OCI-LY7 (cell line): ENCODE results near the gene RBM4. TPM values are rescaled to one million over a fixed set of nuclear protein-coding genes. Genes with fewer than 3 reads are reported as not detected.

Experiments used
- BruUV-seq: library from RNA; stranded (reverse); fragments of 400-500 nt; replicated peaks from 2 replicates; lab custom pipeline; 2021; lab: Mats Ljungman, UMichigan
- CTCF ChIA-PET: fragments of 300-600 bp; sonication (Branson Sonifier 250); formaldehyde crosslinking; loops from one replicate; lab custom pipeline; 2022; ENCODE audit warnings: antibody characterized with exemption; ENCODE audit not compliant: unreplicated experiment; lab: Charles Lee
- POLR2A ChIA-PET: fragments of 300-600 bp; sonication (Branson Sonifier 250); formaldehyde crosslinking; loops from one replicate; lab custom pipeline; 2022; ENCODE audit warnings: antibody characterized with exemption; lab: Charles Lee
- DNase-seq: peaks from one replicate; pipeline ENCODE4 v3.0.0-alpha.2; 2015; ENCODE audit warnings: low spot score
- H2AFZ ChIP-seq: fragments of 200-600 bp; sonication (generic), shearing (Covaris generic); 2 replicates; pipeline ENCODE4 v1.6.1; 2014; ENCODE audit warnings: mild to moderate bottlenecking, antibody characterized with exemption, low read length, moderate library complexity
- H3K27ac ChIP-seq: fragments of 200-600 bp; sonication (generic); 2 replicates; pipeline ENCODE4 v1.5.1; 2014; ENCODE audit warnings: mixed run types, low read depth, mild to moderate bottlenecking, moderate library complexity, low read length, inconsistent platforms; ENCODE audit not compliant: poor library complexity, severe bottlenecking
- H3K36me3 ChIP-seq: fragments of 200-600 bp; sonication (generic); 2 replicates; pipeline ENCODE4 v1.6.1; 2014; ENCODE audit warnings: mild to moderate bottlenecking, antibody characterized with exemption, low read length, moderate library complexity, mixed read lengths; ENCODE audit not compliant: insufficient read depth
- H3K4me1 ChIP-seq: fragments of 200-600 bp; sonication (generic); 2 replicates; pipeline ENCODE4 v1.5.1; 2014; ENCODE audit warnings: mild to moderate bottlenecking, low read length; ENCODE audit not compliant: insufficient read depth, poor library complexity, severe bottlenecking
- H3K4me2 ChIP-seq: fragments of 200-600 bp; sonication (generic); 2 replicates; pipeline ENCODE4 v1.6.1; 2014; ENCODE audit warnings: mild to moderate bottlenecking, low read length
- H3K4me3 ChIP-seq: fragments of 200-600 bp; sonication (generic); 2 replicates; pipeline ENCODE4 v1.5.1; 2014; ENCODE audit warnings: mild to moderate bottlenecking, low read depth, low read length; ENCODE audit not compliant: poor library complexity, severe bottlenecking
- H3K79me2 ChIP-seq: fragments of 200-600 bp; sonication (generic); 2 replicates; pipeline ENCODE4 v1.6.1; 2016; ENCODE audit warnings: low read depth, mild to moderate bottlenecking, low read length, moderate library complexity, mixed read lengths; ENCODE audit not compliant: insufficient read depth
- H3K9me2 ChIP-seq: fragments of 200-600 bp; sonication (generic); 2 replicates; pipeline ENCODE4 v1.6.1; 2016; ENCODE audit warnings: mild to moderate bottlenecking, low read length, mixed read lengths; ENCODE audit not compliant: insufficient read depth
- H3K9me3 ChIP-seq: fragments of 200-600 bp; sonication (generic); 2 replicates; pipeline ENCODE4 v1.6.1; 2014; ENCODE audit warnings: mild to moderate bottlenecking, mixed run types, low read length, mixed read lengths
- H4K20me1 ChIP-seq: fragments of 200-600 bp; sonication (generic); 2 replicates; pipeline ENCODE4 v1.6.1; 2014; ENCODE audit warnings: mild to moderate bottlenecking, antibody characterized with exemption, low read length, moderate library complexity, mixed read lengths; ENCODE audit not compliant: insufficient read depth
- CTCF ChIP-seq: fragments of 200-600 bp; sonication (generic); conservative IDR thresholded peaks from 2 replicates; pipeline ENCODE4 v1.5.1; 2014; ENCODE audit warnings: mild to moderate bottlenecking, antibody characterized with exemption, low read length, moderate library complexity, mixed read lengths
- EZH2phosphoT487 ChIP-seq: fragments of 200-600 bp; sonication (generic); IDR thresholded peaks from 2 replicates; pipeline ENCODE4 v1.6.1; 2018; ENCODE audit warnings: low read depth, borderline replicate concordance, mild to moderate bottlenecking, mixed run types, antibody characterized with exemption, low read length, moderate library complexity, mixed read lengths
- intact Hi-C: fragments of 100-400 bp; cut with micrococcal nuclease; formaldehyde crosslinking; loops from one replicate; pipeline ENCODE4 v1.10.0; 2022; ENCODE audit not compliant: unreplicated experiment
- total RNA-seq, 2 experiments: library from RNA; depleted of rRNA in 1 of 2; stranded (reverse); fragments of >200 nt in 1 of 2; shearing (Covaris generic) in 1 of 2; gene quantifications; 2 replicates each; pipeline ENCODE4 v1.2.3, GENCODE V29; 2014 to 2022

Gene RBM4
- total RNA-seq, 2 experiments from 2014 or later = 66.0 to 139 TPM

GRCh38 chr11:66619080-66619554, 19.4 kb upstream of the RBM4 start:
- Histone ChIP-seq H3K4me1 (peaks cover 52% of the 10 kb centered on the region), H3K9me2 (no peaks in the 10 kb centered on the region), H3K9me3 (no peaks in the 10 kb centered on the region), H2AFZ (no peak overlapping the region), H3K36me3 (peaks cover 73% of the 10 kb centered on the region), H3K4me3 (peak overlapping the region; percentile 94), H4K20me1 (peaks cover 41% of the 10 kb centered on the region), H3K4me2 (peak overlapping the region; percentile 86), H3K27ac (no peak overlapping the region), H3K79me2 (peaks cover 92% of the 10 kb centered on the region)
- intact Hi-C loops = loop anchor here (5.0 kb wide), 2 partner anchors 42 to 77 kb away; no protein-coding TSS in a partner anchor
- DNase-seq = no peak
- BruUV-seq = no TSS peak
- TF ChIP-seq EZH2phosphoT487 (no peak), CTCF (no peak)
- ChIA-PET POLR2A (interaction anchor here (0.7 to 2.5 kb wide), 5 partner anchors 10 to 73 kb away, joined by 3 to 7 read pairs (median 4); partner anchors contain the start of genes RBM4B and ZDHHC24), CTCF (no interaction called here)

GRCh38 chr11:66624450-66624849, 14.1 kb upstream of the RBM4 start:
- H3K36me3 ChIP-seq = peaks cover 98% of the 10 kb centered on the region
- H3K9me3 ChIP-seq = no peaks in the 10 kb centered on the region
- intact Hi-C loops = no loop called here
- H4K20me1 ChIP-seq = peaks cover 28% of the 10 kb centered on the region
- H3K4me2 ChIP-seq = no peak overlapping the region
- no peaks in the 10 kb centered on the region for H3K9me2 ChIP-seq
- CTCF ChIA-PET = no interaction called here
- H2AFZ ChIP-seq = no peak overlapping the region
- H3K4me3 ChIP-seq = no peak overlapping the region
- peaks cover 100% of the 10 kb centered on the region for H3K79me2 ChIP-seq
- DNase-seq = no peak
- POLR2A ChIA-PET = no interaction called here
- no peak for TF ChIP-seq EZH2phosphoT487
- TF ChIP-seq CTCF = no peak
- BruUV-seq = no TSS peak
- peaks cover 26% of the 10 kb centered on the region for H3K4me1 ChIP-seq
- H3K27ac ChIP-seq = no peak overlapping the region

- Histone ChIP-seq H3K4me3 (no peak overlapping the region), H3K9me2 (no peaks in the 10 kb centered on the region), H3K9me3 (no peaks in the 10 kb centered on the region), H3K36me3 (peaks cover 99% of the 10 kb centered on the region), H3K4me2 (no peak overlapping the region), H3K79me2 (peaks cover 100% of the 10 kb centered on the region), H4K20me1 (peaks cover 25% of the 10 kb centered on the region), H3K27ac (no peak overlapping the region), H3K4me1 (peaks cover 20% of the 10 kb centered on the region), H2AFZ (no peak overlapping the region)
- BruUV-seq = no TSS peak
- no peak for TF ChIP-seq CTCF
- no peak for TF ChIP-seq EZH2phosphoT487
- no peak for DNase-seq
- intact Hi-C loops = no loop called here
- POLR2A ChIA-PET = no interaction called here
- CTCF ChIA-PET = no interaction called here
Measured at GRCh38 chr11:66625041-66625751, 13.3 kb upstream of the RBM4 start.
